Measurements from ENCODE around the gene SERHL2. TPM values are rescaled to one million over a fixed set of nuclear protein-coding genes. Genes with fewer than 3 reads are reported as not detected.
A peak's percentile ranks its signal among the peaks of the same experiment; 100 is the strongest.
"Not testable (repeated sequence)": the region's sequence is repeated elsewhere in the genome, so short reads cannot be mapped to it uniquely, and the experiment has no call there.

SERHL2 gene
- total RNA-seq, 2 experiments from 2014 or later = 1.1 to 1.4 TPM

GRCh38 chr22:42548597-42549330 lies 5.0 kb upstream of the SERHL2 start:
- Mint-ChIP-seq H3K4me1 (ENCODE audit: low read depth) (peaks cover 10% of the 10 kb centered on the region), H3K4me3 (no peak overlapping the region), H3K27ac (no peak overlapping the region), H3K9me3 (no peaks in the 10 kb centered on the region), H3K36me3 (ENCODE audit: low read depth) (no peaks in the 10 kb centered on the region), H3K27me3 (no peaks in the 10 kb centered on the region)
- CTCF ChIA-PET = interaction anchor here (0.9 to 1.0 kb wide), 2 partner anchors 12 to 22 kb away, joined by 3 read pairs; no protein-coding TSS in a partner anchor
- no peak for TF ChIP-seq CTCF (IDR thresholded peaks at IDR 0.05)
- intact Hi-C loops (cut with micrococcal nuclease) = no loop called here
- no peak for DNase-seq
- POLR2A ChIA-PET = no interaction called here
- ATAC-seq = no peak

GRCh38 chr22:42549331-42550060 lies 4.3 kb upstream of the SERHL2 start:
- H3K4me1 Mint-ChIP-seq (ENCODE audit: low read depth) = peaks cover 13% of the 10 kb centered on the region
- H3K9me3 Mint-ChIP-seq = no peaks in the 10 kb centered on the region
- intact Hi-C loops (cut with micrococcal nuclease) = no loop called here
- no peaks in the 10 kb centered on the region for H3K27me3 Mint-ChIP-seq
- no peak overlapping the region for H3K4me3 Mint-ChIP-seq
- TF ChIP-seq CTCF (IDR thresholded peaks at IDR 0.05) = no peak
- POLR2A ChIA-PET = interaction anchor here (0.7 kb wide), 2 partner anchors 30 to 666 kb away, joined by 3 to 4 read pairs; no protein-coding TSS in a partner anchor
- CTCF ChIA-PET = interaction anchor here (1.1 kb wide), 1 partner anchor 24 kb away, joined by 3 read pairs; no protein-coding TSS in a partner anchor
- H3K27ac Mint-ChIP-seq = no peak overlapping the region
- DNase-seq (no peak), ATAC-seq (no peak)
- no peaks in the 10 kb centered on the region for H3K36me3 Mint-ChIP-seq (ENCODE audit: low read depth)

GRCh38 chr22:42552294-42552647 lies 1.5 kb upstream of the SERHL2 start:
- POLR2A ChIA-PET; intact Hi-C loops (cut with micrococcal nuclease); H3K27ac Mint-ChIP-seq; H3K9me3 Mint-ChIP-seq; H3K36me3 Mint-ChIP-seq (ENCODE audit: low read depth); H3K27me3 Mint-ChIP-seq; ATAC-seq; DNase-seq: not testable (repeated sequence)
- Mint-ChIP-seq H3K4me3 (peak overlapping the region; percentile 63), H3K4me1 (ENCODE audit: low read depth) (peaks cover 13% of the 10 kb centered on the region)
- CTCF ChIA-PET = interaction anchor here (1.1 to 1.5 kb wide), 2 partner anchors 9 kb away, joined by 4 to 5 read pairs; no protein-coding TSS in a partner anchor

GRCh38 chr22:42560381-42560780 lies 6.6 kb downstream of the SERHL2 start:
- ChIA-PET POLR2A (interaction anchor here (1.1 to 2.0 kb wide), 3 partner anchors 10 to 51 kb away, joined by 3 to 6 read pairs (median 4); no protein-coding TSS in a partner anchor), CTCF (interaction anchor here (1.0 to 1.9 kb wide), 8 partner anchors 8 to 24 kb away, joined by 3 to 10 read pairs (median 4); no protein-coding TSS in a partner anchor)
- no peaks in the 10 kb centered on the region for H3K27me3 Mint-ChIP-seq
- ATAC-seq (no peak), DNase-seq (no peak)
- no peak overlapping the region for H3K4me3 Mint-ChIP-seq
- TF ChIP-seq CTCF (IDR thresholded peaks at IDR 0.05) = no peak
- H3K4me1 Mint-ChIP-seq (ENCODE audit: low read depth) = peaks cover 11% of the 10 kb centered on the region
- H3K9me3 Mint-ChIP-seq = no peaks in the 10 kb centered on the region
- intact Hi-C loops (cut with micrococcal nuclease) = no loop called here
- peaks cover 2% of the 10 kb centered on the region for H3K36me3 Mint-ChIP-seq (ENCODE audit: low read depth)
- no peak overlapping the region for H3K27ac Mint-ChIP-seq

- ATAC-seq (peak; percentile 74), DNase-seq (peak; percentile 38)
- intact Hi-C loops (cut with micrococcal nuclease) = no loop called here
- Mint-ChIP-seq H3K9me3 (no peaks in the 10 kb centered on the region), H3K4me1 (ENCODE audit: low read depth) (peaks cover 11% of the 10 kb centered on the region), H3K27me3 (no peaks in the 10 kb centered on the region), H3K27ac (no peak overlapping the region), H3K36me3 (ENCODE audit: low read depth) (peaks cover 4% of the 10 kb centered on the region), H3K4me3 (no peak overlapping the region)
- POLR2A ChIA-PET = interaction anchor here (1.1 to 2.0 kb wide), 4 partner anchors 9 to 51 kb away, joined by 3 to 9 read pairs (median 5); no protein-coding TSS in a partner anchor
- CTCF ChIA-PET = interaction anchor here (0.8 to 1.9 kb wide), 10 partner anchors 8 to 50 kb away, joined by 3 to 10 read pairs (median 4); no protein-coding TSS in a partner anchor
- TF ChIP-seq CTCF (IDR thresholded peaks at IDR 0.05) = peak; percentile 64
These were observed 7.0 kb downstream of the SERHL2 start for GRCh38 chr22:42560781-42561180.
